DOHH2 (cell line): ENCODE measurements around the gene URM1.
A peak's percentile ranks its signal among the peaks of the same experiment; 100 is the strongest.

Experiments used
- CTCF ChIP-seq: fragments of 200-600 bp; sonication (generic); IDR thresholded peaks from one replicate; pipeline ENCODE4 v1.5.1; 2014; ENCODE audit warnings: antibody characterized with exemption, mild to moderate bottlenecking, low read depth, low read length; ENCODE audit not compliant: poor library complexity, severe bottlenecking
- EZH2phosphoT487 ChIP-seq: fragments of 200-600 bp; sonication (generic); IDR thresholded peaks from 2 replicates; pipeline ENCODE4 v1.6.1; 2017; ENCODE audit warnings: borderline replicate concordance, mild to moderate bottlenecking, antibody characterized with exemption, low read length, moderate library complexity, mixed read lengths

DNA sequence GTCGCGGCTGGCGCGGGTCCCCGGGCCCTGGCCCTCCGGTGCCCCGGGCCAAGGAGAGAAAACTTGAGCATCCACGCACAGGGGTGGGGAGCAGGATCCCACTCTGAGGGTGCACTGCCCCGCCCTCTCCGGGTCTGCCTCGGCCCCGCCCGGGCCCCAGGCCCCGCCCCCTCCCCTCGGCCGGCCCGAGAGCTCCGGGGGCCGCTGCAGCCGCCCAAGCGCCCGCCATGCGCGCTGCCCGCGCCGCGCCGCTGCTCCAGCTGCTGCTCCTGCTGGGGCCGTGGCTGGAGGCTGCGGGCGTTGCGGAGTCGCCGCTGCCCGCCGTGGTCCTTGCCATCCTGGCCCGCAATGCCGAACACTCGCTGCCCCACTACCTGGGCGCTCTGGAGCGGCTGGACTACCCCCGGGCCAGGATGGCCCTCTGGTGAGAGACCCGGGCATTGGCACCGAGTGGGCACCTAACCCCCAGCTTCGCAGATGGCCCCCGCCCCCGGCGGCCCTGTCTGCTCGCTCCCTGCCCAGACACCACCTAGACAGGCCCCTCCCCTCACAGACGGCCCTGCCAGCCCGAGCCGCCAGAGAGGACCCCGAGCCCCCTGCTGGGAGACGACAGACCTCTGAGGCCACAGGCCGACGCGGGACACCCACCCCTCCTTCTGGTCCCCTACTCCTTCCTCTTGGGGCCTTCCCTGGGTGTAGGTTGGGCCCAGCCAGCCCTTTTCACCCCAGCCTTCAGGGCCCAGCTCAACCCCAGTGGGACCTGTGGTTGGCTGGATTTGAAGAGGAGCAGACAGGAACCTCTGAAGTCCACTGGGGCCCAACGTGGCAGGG lies 49.7 kb downstream of the URM1 start, which contains the start of gene CERCAM:
- TF ChIP-seq CTCF, result peak; percentile 17
- no peak for TF ChIP-seq EZH2phosphoT487
